NK-92 treated with Interleukin-12 subunit alpha and Interleukin-12 subunit beta, amount 100 ng/mL, for 24 hours (cell line): ENCODE measurements around the gene RHOBTB3.

ENCODE experiments used
- DNase-seq: peaks from one replicate; lab custom pipeline; 2025; lab: John Stamatoyannopoulos, UW

Gene RHOBTB3

DNA sequence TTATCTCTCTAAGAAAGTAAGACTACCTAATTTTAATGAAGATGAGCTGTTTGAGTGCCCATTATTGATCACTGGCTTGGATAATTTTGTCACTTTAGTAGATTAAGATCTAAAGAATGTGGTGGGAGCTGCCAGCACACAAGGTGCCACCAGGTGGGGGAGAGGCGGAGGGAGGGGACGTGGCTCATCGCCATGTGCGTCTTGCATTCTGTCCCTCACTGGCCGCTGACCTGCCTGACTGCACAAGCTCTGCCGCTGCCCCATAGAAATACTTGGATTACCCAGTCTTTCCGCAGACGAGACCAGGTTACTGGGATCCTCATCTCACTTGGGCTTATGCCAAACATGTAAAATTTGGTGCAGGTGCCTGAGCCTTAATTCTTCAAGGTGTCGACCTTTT is 37.6 kb downstream of the RHOBTB3 start:
- DNase-seq: no peak

DNA sequence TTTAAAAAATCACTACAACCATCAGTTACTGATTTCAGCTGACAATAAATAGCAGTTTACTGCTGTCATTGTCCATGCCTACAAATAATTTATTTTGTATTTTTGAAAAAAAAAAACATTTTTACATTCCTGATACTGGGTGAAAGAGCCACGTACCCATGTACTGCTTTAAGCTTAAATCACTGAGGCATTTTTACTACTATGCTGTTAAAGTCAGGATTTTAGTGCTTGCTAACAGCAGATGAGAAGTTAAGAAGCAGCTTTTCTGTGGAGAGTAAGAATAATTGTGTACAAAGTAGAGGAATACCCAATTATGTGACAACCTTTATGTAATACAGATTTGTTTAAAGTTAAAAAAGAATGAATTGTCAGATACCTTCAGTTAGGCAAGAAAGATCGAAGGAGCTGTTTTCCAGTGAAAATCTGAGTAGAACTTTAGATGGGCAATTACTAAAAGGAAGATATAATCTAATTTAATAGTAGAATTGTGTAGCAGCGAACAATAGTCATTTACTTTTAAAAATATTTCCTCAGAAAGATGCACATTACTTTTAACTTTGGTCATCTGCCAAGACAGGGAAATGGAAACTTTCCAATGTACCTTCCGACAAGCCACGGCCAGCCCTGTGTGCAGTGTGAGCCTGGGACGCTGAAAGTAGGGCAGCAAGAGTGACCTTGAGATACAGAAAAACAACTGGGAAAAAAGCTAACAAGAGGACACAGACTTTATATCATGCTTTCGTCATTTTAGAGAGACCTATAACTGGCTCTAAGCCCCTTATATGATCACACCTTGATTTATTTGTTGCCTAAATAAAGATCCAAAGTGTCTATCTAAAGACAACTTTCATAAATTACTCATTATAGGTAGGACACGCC is 39.9 kb downstream of the RHOBTB3 start:
- DNase-seq: no peak

DNA sequence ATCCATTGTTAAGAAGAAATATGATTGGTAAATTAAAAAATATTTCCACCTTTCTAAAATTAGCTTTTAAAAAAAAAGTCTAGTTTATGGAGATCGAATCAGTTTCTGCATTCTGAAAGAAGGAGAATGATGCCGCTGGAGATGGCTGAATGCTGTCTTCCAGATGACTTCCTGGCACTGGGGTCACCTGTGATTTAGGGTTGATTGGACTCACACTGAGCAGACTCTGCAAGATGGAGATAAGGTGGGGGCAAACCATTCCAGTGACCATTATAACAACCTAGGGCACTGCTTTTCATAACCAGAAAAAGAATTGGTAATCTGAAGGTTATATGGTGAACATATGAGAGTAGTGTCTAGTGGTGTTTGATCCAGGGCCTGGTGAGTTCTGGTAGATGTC is 40.8 kb downstream of the RHOBTB3 start:
- no peak for DNase-seq

DNA sequence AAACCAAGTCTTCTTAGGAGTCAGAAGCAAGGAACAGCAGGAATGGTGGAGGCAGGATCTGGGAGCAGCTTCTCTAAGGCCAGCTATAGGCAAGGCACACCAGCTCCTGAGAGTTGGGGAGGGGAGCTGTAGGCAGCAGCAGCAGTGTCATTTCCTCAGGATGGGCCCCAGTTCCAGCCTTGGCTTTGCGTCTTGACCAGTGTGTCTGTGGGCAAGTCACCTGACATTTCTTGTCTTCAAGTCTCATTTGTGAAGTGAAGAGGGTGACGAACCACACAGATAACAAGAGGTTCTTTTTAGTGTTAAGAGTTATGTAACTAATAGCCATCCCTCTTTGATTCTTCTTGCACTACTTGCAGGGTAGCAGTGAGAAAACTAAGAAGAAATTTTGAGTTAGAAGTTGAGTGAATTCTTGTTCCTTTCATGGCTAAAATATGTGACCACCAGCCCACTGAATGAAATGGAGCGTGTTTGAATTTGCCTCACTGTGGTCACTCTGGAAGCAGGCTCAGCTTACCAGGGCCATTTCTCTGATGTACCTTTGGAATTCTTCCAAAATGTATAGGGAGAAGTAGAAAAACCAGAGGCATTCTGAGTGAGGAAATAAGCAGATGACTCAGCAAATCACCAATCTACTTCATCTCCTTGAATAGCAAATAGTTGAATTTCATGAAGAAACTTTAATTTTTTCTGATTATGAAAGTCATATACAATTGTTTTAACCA is 42.4 kb downstream of the RHOBTB3 start:
- no peak for DNase-seq

DNA sequence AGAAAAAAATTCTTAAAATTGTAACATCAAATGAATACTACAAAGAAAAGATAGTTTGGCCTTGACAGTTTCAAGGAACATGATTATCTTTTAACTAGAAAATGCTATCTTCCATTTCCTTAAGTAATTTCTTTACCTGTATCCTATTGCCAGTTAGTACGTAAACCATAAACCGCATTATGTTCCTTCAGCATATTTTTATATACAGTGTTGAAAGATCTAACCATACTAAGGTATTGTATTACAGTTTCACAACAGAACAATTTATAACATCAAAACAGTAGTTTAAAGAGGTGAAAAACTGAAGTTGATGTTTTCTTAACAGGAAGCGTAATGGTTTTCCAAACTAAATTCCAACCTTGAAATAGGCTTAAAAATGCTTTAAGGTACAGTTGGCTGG is 46.3 kb downstream of the RHOBTB3 start:
- no peak for DNase-seq

DNA sequence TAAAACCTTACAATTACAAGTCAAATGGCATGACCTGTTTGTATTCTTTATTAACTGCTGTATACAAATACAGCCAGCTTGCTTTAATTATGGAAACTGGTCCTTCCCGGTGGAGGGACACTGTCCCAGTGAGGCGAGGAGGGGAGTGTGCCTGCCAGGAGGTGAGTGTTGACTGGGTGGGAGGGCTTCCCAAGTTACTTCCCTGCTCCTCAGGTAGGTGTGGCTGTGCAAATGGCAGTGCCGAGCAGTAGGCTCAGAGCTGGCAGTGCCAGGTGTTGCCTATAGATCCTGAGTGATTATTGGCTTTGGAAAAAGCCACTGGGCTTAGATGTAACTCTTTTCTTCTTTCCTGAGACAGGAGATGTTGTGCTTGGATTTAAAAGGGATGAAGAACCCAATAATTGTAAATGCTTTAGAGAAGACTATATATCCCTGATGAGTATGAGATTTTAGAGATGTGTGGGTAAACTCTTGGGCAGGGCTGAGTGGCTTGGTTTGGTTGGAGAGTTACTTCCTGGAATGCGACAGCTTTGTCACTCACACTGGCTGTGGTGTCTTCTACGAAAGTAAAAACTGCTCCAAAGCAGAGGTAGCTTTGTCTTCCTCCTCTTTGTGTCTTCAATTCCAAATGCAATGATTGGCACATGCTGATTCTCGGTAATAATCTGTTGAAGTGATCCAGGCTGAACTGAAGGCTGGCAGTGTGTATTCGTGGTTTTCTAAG is 47.7 kb downstream of the RHOBTB3 start:
- DNase-seq: no peak

DNA sequence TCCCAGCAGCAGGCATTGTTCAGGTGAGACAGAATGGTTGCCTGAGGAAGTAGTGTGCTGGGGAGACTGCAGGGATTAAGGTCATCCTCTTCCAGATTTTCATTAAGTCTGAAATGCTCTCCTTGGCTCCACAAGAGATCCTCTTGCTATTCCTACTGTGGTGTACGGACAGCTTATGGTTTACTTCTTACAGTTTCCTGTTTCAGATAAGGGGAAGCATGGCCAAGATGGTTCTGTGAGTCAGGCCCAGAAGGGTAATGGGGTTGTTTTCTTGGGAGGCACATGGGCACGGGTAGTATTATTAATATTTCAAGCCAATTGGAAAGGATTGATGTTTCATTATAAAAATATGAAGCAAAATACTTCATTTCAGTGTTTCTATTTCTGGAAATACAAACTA is 48.5 kb downstream of the RHOBTB3 start:
- DNase-seq: no peak

DNA sequence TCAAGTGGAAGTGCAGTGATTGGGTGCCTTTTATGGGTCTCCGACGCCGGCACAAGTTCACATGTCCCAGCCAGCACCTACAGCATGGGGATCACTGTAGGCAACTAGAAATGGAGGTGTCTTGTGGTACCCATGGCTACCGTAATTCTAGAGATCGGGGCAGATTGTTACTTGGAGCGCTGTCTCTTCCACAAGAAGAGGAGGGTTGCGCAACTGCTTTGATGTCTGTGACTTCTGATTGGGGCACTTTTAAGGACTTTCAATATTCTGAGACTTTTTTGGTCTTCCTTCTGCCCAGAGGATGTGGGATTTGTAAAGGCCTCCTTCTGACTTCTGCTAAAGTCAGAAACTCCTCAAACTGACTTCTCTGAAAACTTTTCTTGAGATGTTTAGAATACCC is 49.5 kb downstream of the RHOBTB3 start:
- no peak for DNase-seq

DNA sequence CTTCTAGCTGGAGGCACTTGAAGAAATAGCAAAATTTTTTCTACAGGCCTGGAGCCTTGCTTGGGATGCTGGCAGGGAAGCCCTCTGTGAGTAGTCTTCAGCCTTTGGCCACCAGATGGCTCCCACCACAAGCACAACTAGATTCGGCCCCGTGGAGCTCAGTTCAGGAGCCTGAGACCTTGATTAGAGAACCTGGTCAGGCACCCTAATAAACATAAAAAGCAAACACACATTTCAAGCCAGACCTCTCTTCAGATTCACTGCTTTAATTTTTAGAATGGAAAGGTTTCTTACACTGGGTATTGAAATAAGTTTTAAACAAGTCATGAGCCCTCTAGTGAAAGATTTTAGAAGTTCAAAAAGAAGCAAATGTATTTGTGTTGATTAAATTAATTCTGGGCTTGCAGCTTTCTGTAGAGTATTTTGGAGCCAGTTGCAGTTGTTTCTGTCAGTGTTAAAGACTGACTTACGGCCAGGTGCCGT is 50.0 kb downstream of the RHOBTB3 start:
- peak; percentile 58 for DNase-seq

DNA sequence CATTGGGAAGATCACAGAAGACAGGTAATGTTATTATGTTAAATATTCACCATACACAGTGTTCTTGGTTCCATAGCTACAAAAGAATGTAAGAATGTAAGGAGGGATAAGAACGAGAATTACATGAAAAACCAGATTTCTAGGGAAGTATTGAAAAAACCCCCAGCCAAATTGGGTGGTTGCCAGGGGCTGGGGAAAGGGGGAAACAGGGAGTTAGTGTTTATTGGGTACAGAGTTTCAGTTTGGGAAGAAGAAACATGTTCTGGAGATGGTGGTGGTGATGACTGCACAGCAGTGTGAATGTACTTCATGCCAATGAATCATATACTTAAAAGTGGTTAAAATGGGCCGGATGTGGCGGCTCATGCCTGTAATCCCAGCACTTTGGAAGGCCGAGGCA is 51.0 kb downstream of the RHOBTB3 start:
- no peak for DNase-seq

DNA sequence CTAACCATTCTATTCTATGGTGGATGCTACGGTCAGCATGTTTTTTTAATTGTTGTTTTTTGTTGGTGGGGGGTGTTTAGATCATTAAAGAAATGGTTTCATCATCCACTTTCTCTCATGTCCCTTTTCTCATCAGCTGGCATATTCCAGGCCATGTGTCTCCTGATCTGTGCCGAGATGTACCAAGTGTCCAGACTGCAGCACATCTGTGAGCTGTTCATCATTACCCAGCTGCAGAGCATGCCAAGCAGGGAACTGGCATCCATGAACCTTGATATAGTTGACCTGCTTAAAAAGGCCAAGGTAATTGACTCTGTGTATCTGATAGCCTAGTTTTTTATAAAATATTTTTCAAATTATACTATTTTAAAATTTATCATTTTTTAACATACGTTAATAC is 52.5 kb downstream of the RHOBTB3 start:
- no peak for DNase-seq

DNA sequence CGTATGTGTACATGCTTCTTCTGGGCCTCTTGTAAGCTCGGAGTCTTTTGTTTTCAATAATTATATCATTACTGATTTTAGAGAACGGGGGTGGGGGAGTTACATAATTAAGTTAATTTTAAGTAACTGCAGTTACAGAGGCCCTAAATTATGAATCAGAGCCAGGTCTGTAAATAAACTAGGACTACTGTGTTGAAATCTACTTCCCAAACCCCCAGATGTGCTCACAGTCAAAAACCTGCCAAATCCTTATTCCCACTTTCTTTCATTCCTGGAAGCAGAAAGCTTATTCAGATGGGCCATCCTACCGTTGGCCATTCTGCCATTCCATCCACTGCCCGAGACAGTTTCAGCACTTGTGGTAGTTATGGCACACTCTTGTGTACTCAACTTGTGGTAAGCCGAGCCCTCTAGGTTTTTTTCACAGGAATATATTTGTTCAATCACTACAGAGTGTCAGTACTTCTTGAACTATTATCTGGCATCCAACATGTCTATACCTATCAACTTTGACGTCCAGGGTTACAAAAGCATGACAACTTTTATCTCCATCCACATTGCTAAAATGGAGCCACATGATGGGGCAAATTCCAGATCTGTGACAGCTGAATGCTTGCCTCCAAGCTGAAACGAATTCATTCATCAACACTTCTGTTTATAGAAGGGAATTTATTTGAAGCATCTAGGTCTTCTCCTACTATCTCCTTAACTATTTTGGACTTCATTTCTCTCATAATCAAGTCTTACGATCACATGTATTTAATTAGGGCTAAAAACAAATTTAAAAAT is 53.6 kb downstream of the RHOBTB3 start:
- DNase-seq: no peak

DNA sequence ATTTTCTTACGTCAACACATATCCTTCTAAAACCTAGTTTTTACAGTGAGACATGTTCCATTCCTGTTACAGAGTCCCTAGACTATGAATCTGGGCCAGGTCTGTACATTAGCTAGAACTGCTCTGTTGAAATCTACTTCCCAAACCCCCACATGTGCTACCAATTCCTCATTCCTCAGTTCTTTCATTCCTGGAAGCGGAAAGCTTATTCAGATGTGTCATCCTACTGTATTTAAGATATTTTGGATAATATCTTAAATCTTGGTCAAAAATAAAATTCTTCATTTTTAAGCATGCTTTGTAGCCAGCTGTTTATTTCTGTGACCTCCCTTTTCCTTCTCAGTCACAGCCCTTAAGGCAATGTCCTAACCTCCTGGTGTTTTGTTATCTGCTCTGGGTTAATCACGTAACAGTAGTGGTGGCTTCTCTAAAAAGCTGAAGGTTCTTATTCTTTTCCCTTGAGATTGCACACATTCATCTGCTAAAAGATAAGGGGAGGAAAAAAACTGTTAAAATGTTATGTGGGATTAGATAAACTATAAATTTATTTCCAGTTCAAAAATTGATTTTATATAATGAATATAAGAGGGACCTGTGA is 55.8 kb downstream of the RHOBTB3 start:
- no peak for DNase-seq

DNA sequence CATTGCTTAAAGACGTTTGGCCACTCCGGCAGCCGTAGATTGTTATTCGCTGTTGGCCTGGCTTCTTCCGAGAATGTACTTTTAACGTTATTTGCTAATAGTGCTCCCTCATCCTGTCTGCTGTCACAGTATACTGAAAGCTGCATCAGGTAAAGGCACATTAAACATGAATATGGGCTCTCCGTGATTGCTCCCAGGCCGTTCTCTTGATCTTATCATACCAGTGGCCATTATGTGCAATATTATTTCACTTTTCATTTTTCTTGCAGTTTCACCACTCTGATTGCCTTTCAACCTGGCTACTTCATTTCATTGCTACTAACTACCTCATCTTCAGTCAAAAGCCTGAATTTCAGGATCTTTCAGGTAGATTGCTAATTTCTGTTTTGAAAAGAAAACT is 57.4 kb downstream of the RHOBTB3 start:
- DNase-seq: no peak

DNA sequence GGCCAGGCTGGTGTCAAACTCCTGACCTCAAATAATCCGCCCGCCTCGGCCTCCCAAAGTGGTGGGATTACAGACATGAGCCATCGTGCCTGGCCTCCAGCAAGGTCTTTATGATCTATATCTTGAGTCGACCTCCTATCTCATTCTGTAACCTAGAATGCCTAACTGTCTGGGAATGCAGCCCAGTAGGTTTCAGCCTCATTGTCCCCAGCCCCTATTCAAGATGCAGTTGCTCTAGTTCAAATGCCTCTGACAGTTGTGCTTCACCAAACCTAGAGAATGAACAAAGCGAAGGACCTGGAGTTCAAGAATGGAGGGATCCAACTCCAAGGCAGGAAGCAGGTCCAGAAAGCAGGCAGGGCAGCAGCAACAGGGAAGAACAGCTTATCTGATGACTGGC is 60.6 kb downstream of the RHOBTB3 start:
- DNase-seq: no peak

DNA sequence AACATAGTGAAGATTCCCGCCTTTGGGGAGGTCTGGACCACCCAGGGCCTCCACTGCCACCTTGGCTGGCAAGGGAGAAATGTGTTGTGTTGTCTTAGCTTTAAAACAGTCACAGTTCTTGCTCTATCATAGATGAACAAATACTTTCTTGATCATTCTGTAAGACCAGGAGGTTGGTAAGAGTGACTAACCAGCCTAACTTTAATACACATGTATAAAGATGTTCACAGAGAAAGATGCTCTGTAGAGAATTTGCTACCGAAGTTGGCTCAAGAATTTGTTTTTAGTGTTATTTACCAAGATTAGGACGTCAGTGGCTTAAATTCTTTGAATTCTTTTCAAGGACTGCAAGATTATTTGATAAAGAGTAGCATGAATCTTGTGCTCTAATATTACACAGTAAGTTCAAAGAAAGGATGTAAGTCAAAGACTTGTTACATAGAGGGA is 63.0 kb downstream of the RHOBTB3 start:
- DNase-seq: no peak

DNA sequence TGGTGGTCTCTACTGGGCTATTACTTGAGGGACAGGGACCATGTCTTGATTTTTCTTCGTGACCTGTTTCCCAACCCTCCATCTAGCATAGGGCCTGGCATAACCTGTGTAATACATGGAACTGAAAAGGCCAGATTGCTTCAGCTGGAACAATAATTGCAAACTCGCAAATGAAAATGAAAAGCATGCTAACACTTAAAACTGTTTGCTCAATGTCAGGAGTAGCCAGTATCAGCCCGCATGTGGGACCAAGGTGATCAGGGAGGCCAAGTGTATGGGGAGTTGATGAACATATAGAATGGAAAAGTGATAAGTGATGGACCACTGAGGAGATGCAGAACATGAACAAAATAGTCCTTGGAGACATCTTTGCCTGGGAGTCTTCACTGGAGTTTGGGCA is 66.2 kb downstream of the RHOBTB3 start:
- DNase-seq: no peak

DNA sequence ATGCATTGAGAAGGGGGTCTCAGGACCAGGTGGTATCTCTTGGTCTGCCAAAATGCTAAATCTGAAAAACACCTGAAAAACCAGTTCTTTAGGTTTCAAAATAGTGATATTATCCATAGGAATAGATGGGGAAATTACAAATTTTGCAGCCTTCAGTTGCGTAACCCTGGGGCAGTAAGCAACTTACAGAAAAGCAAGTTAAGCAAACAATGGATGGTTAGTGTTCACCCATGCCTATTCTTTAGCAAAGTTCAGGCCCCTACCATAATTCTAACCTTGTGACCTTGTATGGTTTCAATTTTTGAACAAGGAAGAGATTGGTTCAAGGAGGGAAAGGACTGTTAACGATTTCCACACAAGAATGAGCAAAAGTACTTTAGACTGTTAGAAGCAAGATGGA is 66.9 kb downstream of the RHOBTB3 start:
- no peak for DNase-seq

DNA sequence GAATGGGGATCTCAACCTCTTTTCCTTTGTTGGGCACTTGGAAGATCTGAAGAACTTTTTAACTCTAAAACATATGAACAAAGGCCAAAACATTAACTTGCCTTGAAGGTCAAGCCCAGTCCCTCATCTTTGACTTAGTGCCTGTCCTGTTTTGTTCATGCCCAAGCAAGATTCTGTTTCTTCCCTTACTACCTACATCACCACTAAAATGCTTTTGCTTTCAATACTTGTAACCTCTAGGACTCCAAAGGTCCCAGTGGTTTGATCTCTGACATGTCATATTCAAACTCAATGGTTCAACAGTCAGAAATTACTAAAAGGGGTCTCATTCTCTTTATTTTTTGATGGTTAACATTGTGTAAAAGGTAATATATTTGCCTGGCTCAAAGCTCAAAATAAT is 67.4 kb downstream of the RHOBTB3 start:
- DNase-seq: no peak

DNA sequence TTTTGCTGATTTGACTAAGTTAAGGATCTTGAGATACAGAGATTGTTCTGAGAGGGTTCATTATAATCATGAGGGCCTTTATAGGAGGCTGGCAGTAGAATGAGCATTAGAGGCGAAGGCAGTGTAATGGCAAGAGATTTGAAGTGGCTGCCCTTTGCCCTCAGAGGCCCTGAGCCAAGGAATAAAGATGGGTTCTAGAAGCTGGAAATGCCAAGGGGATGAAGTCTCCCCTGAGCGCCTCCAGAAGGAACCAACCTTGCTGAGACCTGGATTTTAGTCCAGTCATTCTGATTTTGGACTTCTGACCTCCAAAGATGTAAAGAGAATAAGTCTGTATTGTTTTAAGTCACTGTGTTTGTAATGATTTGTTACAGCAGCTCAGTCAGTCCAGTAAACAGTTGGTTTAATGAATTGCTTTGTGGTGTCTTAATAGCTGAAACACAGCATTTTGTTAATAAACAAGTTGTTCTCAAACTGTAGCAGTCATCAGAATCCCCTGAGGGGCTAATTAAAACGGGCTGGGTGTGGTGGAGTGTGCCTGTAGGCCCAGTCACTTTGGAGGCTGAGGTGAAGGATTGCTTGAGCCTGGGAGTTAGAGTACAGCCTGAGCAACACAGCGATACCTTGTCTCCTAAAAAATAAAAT is 68.2 kb downstream of the RHOBTB3 start:
- no peak for DNase-seq

DNA sequence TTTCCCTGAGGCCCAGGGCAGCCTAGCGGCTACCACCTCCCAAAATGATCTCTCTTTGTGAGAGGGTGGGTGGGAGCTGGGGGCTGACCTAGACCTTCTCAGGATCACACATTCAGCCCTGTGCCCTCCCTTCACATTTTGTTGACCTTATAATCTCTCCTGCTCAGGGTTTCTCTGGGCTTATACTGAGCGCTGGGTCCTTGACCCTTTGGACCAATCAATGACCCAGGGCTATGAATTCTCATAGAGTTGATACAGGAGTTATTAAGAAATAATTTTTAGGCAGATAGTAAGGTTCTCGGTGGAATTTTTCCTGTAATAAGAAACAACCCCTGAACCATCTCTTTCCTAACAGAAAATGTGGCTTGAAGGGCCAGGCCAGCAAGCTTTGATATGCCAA is 69.4 kb downstream of the RHOBTB3 start:
- no peak for DNase-seq
